ENCODE measurements around the gene MATN4.

GRCh38 chr20:45279992-45280391 lies 28.1 kb downstream of the MATN4 start:
- TF ChIP-seq, protein P1, sequence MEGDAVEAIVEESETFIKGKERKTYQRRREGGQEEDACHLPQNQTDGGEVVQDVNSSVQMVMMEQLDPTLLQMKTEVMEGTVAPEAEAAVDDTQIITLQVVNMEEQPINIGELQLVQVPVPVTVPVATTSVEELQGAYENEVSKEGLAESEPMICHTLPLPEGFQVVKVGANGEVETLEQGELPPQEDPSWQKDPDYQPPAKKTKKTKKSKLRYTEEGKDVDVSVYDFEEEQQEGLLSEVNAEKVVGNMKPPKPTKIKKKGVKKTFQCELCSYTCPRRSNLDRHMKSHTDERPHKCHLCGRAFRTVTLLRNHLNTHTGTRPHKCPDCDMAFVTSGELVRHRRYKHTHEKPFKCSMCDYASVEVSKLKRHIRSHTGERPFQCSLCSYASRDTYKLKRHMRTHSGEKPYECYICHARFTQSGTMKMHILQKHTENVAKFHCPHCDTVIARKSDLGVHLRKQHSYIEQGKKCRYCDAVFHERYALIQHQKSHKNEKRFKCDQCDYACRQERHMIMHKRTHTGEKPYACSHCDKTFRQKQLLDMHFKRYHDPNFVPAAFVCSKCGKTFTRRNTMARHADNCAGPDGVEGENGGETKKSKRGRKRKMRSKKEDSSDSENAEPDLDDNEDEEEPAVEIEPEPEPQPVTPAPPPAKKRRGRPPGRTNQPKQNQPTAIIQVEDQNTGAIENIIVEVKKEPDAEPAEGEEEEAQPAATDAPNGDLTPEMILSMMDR (conservative IDR thresholded peaks at IDR 0.05) = no peak
- TF ChIP-seq ZFX (IDR thresholded peaks at IDR 0.05) = no peak

Measured in C4-2B (cell line).